K562 (cell line): ENCODE data around the gene DET1. TPM values are rescaled to one million over a fixed set of nuclear protein-coding genes. Genes with fewer than 3 reads are reported as not detected.

Experiments used
- CBX8 ChIP-seq: fragments of 200-600 bp; sonication (generic); IDR thresholded peaks from 2 replicates; pipeline ENCODE4 v1.6.1; 2012; ENCODE audit warnings: borderline replicate concordance, mixed run types, low read depth, mild to moderate bottlenecking, moderate library complexity, mixed read lengths, low read length, control low read depth, inconsistent platforms; ENCODE audit not compliant: poor library complexity, severe bottlenecking; ENCODE audit errors: extremely low read depth
- CHD7 ChIP-seq: fragments of 200-600 bp; sonication (generic); IDR thresholded peaks from one replicate; pipeline ENCODE4 v1.6.1; 2012; ENCODE audit warnings: mild to moderate bottlenecking, low read depth, low read length, inconsistent platforms
- E2F5 ChIP-seq: sonication (generic); formaldehyde crosslinking; IDR thresholded peaks from 2 replicates; pipeline ENCODE4 v1.8.0; 2022; ENCODE audit warnings: mild to moderate bottlenecking, missing genetic modification reagents
- EGR1 ChIP-seq: fragments of 450-650 bp; conservative IDR thresholded peaks from 2 replicates; pipeline ENCODE4 v1.6.1; 2017; ENCODE audit warnings: mild to moderate bottlenecking
- GTF2E2 ChIP-seq: fragments of 200-800 bp; sonication (Bioruptor generic); IDR thresholded peaks from 2 replicates; pipeline ENCODE4 v1.6.1; 2016; ENCODE audit warnings: missing genetic modification characterization, missing compliant biosample characterization
- HNRNPUL1 ChIP-seq: fragments of 200-400 bp; formaldehyde crosslinking; IDR thresholded peaks from 2 replicates; pipeline ENCODE4 v1.6.1; 2017; ENCODE audit warnings: low read length
- NCOA6 ChIP-seq: fragments of 450-650 bp; IDR thresholded peaks from 2 replicates; pipeline ENCODE4 v1.6.1; 2017; ENCODE audit warnings: mild to moderate bottlenecking
- NONO ChIP-seq, 2 experiments: fragments of 200-400 bp in 1 of 2; fragments of 450-650 bp in 1 of 2; formaldehyde crosslinking in 1 of 2; IDR thresholded peaks; 2 replicates each; pipeline ENCODE4 v1.6.1; 2017; ENCODE audit warnings: low read depth in 2 of 2, mild to moderate bottlenecking in 2 of 2, moderate library complexity in 2 of 2, low read length in 1 of 2
- PATZ1 ChIP-seq: fragments of 250-450 bp; sonication (Bioruptor Pico); IDR thresholded peaks from 2 replicates; pipeline ENCODE4 v1.5.0; 2020; ENCODE audit warnings: mild to moderate bottlenecking, borderline replicate concordance
- RBM34 ChIP-seq: fragments of 200-400 bp; formaldehyde crosslinking; IDR thresholded peaks from 2 replicates; pipeline ENCODE4 v1.6.1; 2018; ENCODE audit warnings: low read length, borderline replicate concordance; ENCODE audit not compliant: insufficient read depth
- TAF1 ChIP-seq: IDR thresholded peaks from 2 replicates; pipeline ENCODE4 v1.6.1; 2011; ENCODE audit warnings: mild to moderate bottlenecking, low read length, moderate library complexity; ENCODE audit not compliant: insufficient read depth, control insufficient read depth, severe bottlenecking; ENCODE audit errors: extremely low read depth
- TBL1XR1 ChIP-seq, 2 experiments: IDR thresholded peaks; 2 replicates each; pipeline ENCODE4 v1.6.1; 2012; ENCODE audit warnings: improper control_type of control experiment in 2 of 2, low read length in 2 of 2, mild to moderate bottlenecking in 1 of 2
- ZFX ChIP-seq: sonication (generic); formaldehyde crosslinking; IDR thresholded peaks from 2 replicates; pipeline ENCODE4 v1.8.0; 2022; ENCODE audit warnings: mild to moderate bottlenecking, missing genetic modification reagents, moderate library complexity
- ZNF23 ChIP-seq: fragments of 250-450 bp; sonication (Bioruptor Pico); IDR thresholded peaks from 2 replicates; pipeline ENCODE4 v1.4.0; 2020; ENCODE audit warnings: mild to moderate bottlenecking
- polyA plus RNA-seq, 8 experiments: library from polyadenylated mRNA; depleted of rRNA in 4 of 8; stranded (reverse) in 5 of 8; unstranded in 3 of 8; fragments of >200 nt; fragmentation: Nextera tagmentation in 2 of 8; fragmentation: Illumina TruSeq in 1 of 8; extraction: Ambion mirVana in 2 of 8; extraction: Trizol in 1 of 8; gene quantifications; 2 replicates each; pipeline versions ENCODE4 v1.2.1 to v1.2.3, GENCODE V29; 2011 to 2014; ENCODE audit warnings: inconsistent platforms in 1 of 8, missing spikeins in 1 of 8
- total RNA-seq, 7 experiments: library from RNA; depleted of rRNA in 6 of 7; stranded (reverse); fragments of >200 nt in 6 of 7; fragmentation: Illumina TruSeq in 2 of 7; extraction: Trizol in 2 of 7; gene quantifications; 2 replicates each; pipeline versions ENCODE4 v1.2.1 to v1.2.3, GENCODE V29; 2011 to 2021; ENCODE audit warnings: low replicate concordance in 1 of 7

Gene DET1
- total and polyA plus RNA-seq, 9 of the 15 experiments (the other 6 are each of a cell fraction or from before 2014, with no cell fraction given): 4.2 to 8.1 (median 6.0) TPM

GRCh38 chr15:88563638-88564037, 17.2 kb upstream of the DET1 start (continued):
- TF ChIP-seq RBM34 (no peak), PATZ1 (CRISPR knock-in tag) (no peak), TBL1XR1 (IDR thresholded peaks at IDR 0.05; ENCODE audit: low read length in 2 of 2) (peak in 1 of 2 experiments; percentile 42; a peak in 1 of 4 replicates), E2F5 (CRISPR knock-in tag) (no peak), CBX8 (no peak), TAF1 (no peak), CHD7 (no peak), NONO (IDR thresholded peaks at IDR 0.05; ENCODE audit: low read depth in 2 of 2, low read length in 1 of 2) (no peak), ZNF23 (CRISPR knock-in tag) (no peak), EGR1 (no peak), NCOA6 (no peak), ZFX (CRISPR knock-in tag) (no peak), GTF2E2 (tag) (no peak), HNRNPUL1 (no peak)
